GM19455 (cell line): Measurements from ENCODE around the gene FAM153A.
"Not testable (repeated sequence)": the region's sequence is repeated elsewhere in the genome, so short reads cannot be mapped to it uniquely, and the experiment has no call there.

Source experiments
- ATAC-seq: cut with Tn5 transposase; IDR thresholded peaks from one replicate; pipeline ENCODE4 v1.9.1; 2021; ENCODE audit not compliant: unreplicated experiment

The FAM153A gene

GRCh38 chr5:177747354-177747753 lies 35.3 kb downstream of the FAM153A start:
- ATAC-seq = not testable (repeated sequence)

- not testable (repeated sequence) for ATAC-seq
Observed at GRCh38 chr5:177724858-177725257, 57.8 kb downstream of the FAM153A start.

- not testable (repeated sequence) for ATAC-seq
Observed at GRCh38 chr5:177723831-177724485, 58.7 kb downstream of the FAM153A start.

- not testable (repeated sequence) for ATAC-seq
Observed at GRCh38 chr5:177722829-177723228, 59.9 kb downstream of the FAM153A start.

GRCh38 chr5:177719989-177720388 lies 62.7 kb downstream of the FAM153A start:
- not testable (repeated sequence) for ATAC-seq

- not testable (repeated sequence) for ATAC-seq
Observed at GRCh38 chr5:177715423-177715822, 67.3 kb downstream of the FAM153A start.

- not testable (repeated sequence) for ATAC-seq
Observed at GRCh38 chr5:177696100-177696499, 86.6 kb downstream of the FAM153A start.

GRCh38 chr5:177695356-177695930 lies 87.3 kb downstream of the FAM153A start:
- ATAC-seq = not testable (repeated sequence)

- not testable (repeated sequence) for ATAC-seq
Observed at GRCh38 chr5:177694518-177694835, 88.2 kb downstream of the FAM153A start.

- not testable (repeated sequence) for ATAC-seq
Observed at GRCh38 chr5:177693671-177694517, 88.8 kb downstream of the FAM153A start.

GRCh38 chr5:177692969-177693368 lies 89.7 kb downstream of the FAM153A start:
- ATAC-seq = not testable (repeated sequence)

GRCh38 chr5:177692507-177692906 lies 90.2 kb downstream of the FAM153A start:
- ATAC-seq = not testable (repeated sequence)

GRCh38 chr5:177689011-177689610 lies 93.6 kb downstream of the FAM153A start:
- not testable (repeated sequence) for ATAC-seq

GRCh38 chr5:177688091-177688490 lies 94.6 kb downstream of the FAM153A start:
- ATAC-seq = not testable (repeated sequence)

GRCh38 chr5:177681920-177682319 lies 100.8 kb downstream of the FAM153A start:
- not testable (repeated sequence) for ATAC-seq
